H1 (cell line): Measurements from ENCODE around the gene RBM10. TPM values are rescaled to one million over a fixed set of nuclear protein-coding genes. Genes with fewer than 3 reads are reported as not detected.

Experiments used
- CTCF ChIA-PET: fragments of 300-600 bp; sonication (Branson Sonifier 250); formaldehyde crosslinking; loops from one replicate; lab custom pipeline; 2021; ENCODE audit not compliant: partially characterized antibody; lab: Charles Lee
- POLR2A ChIA-PET: fragments of 300-600 bp; sonication (Branson Sonifier 250); formaldehyde crosslinking; loops from one replicate; lab custom pipeline; 2021; ENCODE audit warnings: inconsistent platforms; ENCODE audit not compliant: partially characterized antibody; lab: Charles Lee
- DNase-seq, 2 experiments: peaks; one replicate each; pipeline versions ENCODE4 v3.0.0 to v3.0.0-alpha.2; 2010 to 2022; ENCODE audit warnings: low spot score in 2 of 2, low read depth in 1 of 2, mixed read lengths in 1 of 2
- FAIRE-seq: peaks from 2 replicates; lab custom pipeline; 2011; peaks lifted over from hg19 to GRCh38; lab: Jason Lieb, UNC
- H2AFZ ChIP-seq: 2 replicates; pipeline ENCODE4 v1.8.1; 2012; ENCODE audit warnings: low read length, inconsistent platforms
- H2AK5ac ChIP-seq: 2 replicates; pipeline ENCODE4 v1.6.1; 2013; ENCODE audit warnings: low read depth, low read length
- H2BK120ac ChIP-seq: replicated peaks from 2 replicates; pipeline ENCODE3; 2013; ENCODE audit warnings: low read depth, low read length, inconsistent platforms
- H2BK12ac ChIP-seq: 2 replicates; pipeline ENCODE4 v1.6.1; 2013; ENCODE audit warnings: low read depth, low read length
- H2BK15ac ChIP-seq: 2 replicates; pipeline ENCODE4 v1.6.1; 2013; ENCODE audit warnings: low read length
- H2BK20ac ChIP-seq: 2 replicates; pipeline ENCODE4 v1.6.1; 2013; ENCODE audit warnings: low read length
- H2BK5ac ChIP-seq: 2 replicates; pipeline ENCODE4 v1.6.1; 2013; ENCODE audit warnings: low read depth, low read length
- H3K14ac ChIP-seq: 2 replicates; pipeline ENCODE4 v1.6.1; 2013; ENCODE audit warnings: inconsistent platforms; ENCODE audit not compliant: insufficient read length
- H3K18ac ChIP-seq: 2 replicates; pipeline ENCODE4 v1.6.1; 2013; ENCODE audit warnings: low read length; ENCODE audit errors: extremely low read depth
- H3K23ac ChIP-seq: 2 replicates; pipeline ENCODE4 v1.6.1; 2013; ENCODE audit warnings: inconsistent platforms; ENCODE audit not compliant: insufficient read length
- H3K23me2 ChIP-seq: 2 replicates; pipeline ENCODE4 v1.6.1; 2013; ENCODE audit warnings: low read depth, low read length
- H3K27ac ChIP-seq: 2 replicates; pipeline ENCODE4 v1.6.1; 2011; ENCODE audit warnings: low read depth, low read length, inconsistent platforms
- H3K27me3 ChIP-seq, 4 experiments: replicated peaks in 1 of 4; 1 replicate in 1 of 4; 2 replicates in 3 of 4; pipeline versions ENCODE4 v1.6.1 to v1.8.1; 2011 to 2013; ENCODE audit warnings: low read length in 3 of 4, mild to moderate bottlenecking in 3 of 4, inconsistent platforms in 2 of 4, mixed read lengths in 2 of 4, moderate library complexity in 1 of 4; ENCODE audit not compliant: control insufficient read depth in 3 of 4, insufficient read depth in 3 of 4; ENCODE audit errors: extremely low read depth in 1 of 4
- H3K36me3 ChIP-seq, 4 experiments: 2 replicates each; pipeline versions ENCODE4 v1.6.1 to v1.8.1; 2011 to 2013; ENCODE audit warnings: mild to moderate bottlenecking in 4 of 4, low read length in 3 of 4, moderate library complexity in 2 of 4, control low read depth in 1 of 4, inconsistent platforms in 1 of 4; ENCODE audit not compliant: insufficient read depth in 4 of 4, control insufficient read depth in 2 of 4
- H3K4ac ChIP-seq: replicated peaks from 2 replicates; pipeline ENCODE3; 2013; ENCODE audit warnings: low read length, low read depth, mixed read lengths, inconsistent platforms; ENCODE audit not compliant: insufficient read length
- H3K4me1 ChIP-seq, 4 experiments: replicated peaks in 1 of 4; 1 replicate in 1 of 4; 2 replicates in 3 of 4; pipeline versions ENCODE4 v1.6.1 to v1.8.1; 2011 to 2013; ENCODE audit warnings: low read length in 3 of 4, inconsistent platforms in 2 of 4, mixed read lengths in 1 of 4; ENCODE audit not compliant: insufficient read depth in 4 of 4, control insufficient read depth in 3 of 4
- H3K4me2 ChIP-seq, 2 experiments: 2 replicates each; pipeline versions ENCODE4 v1.6.1 to v1.8.1; 2011 to 2013; ENCODE audit warnings: low read depth in 2 of 2, low read length in 2 of 2, control low read depth in 1 of 2, inconsistent platforms in 1 of 2, mild to moderate bottlenecking in 1 of 2; ENCODE audit not compliant: insufficient read depth in 1 of 2
- H3K4me3 ChIP-seq, 4 experiments: fragments of 200-600, 300-600 bp in 1 of 4; sonication (generic), shearing (Covaris generic), sonication (Bioruptor Twin) in 1 of 4; 2 replicates each; pipeline versions ENCODE4 v1.5.1 to v1.8.1; 2011 to 2016; ENCODE audit warnings: low read length in 4 of 4, low read depth in 3 of 4, control low read depth in 2 of 4, inconsistent platforms in 2 of 4, mild to moderate bottlenecking in 2 of 4, mixed read lengths in 1 of 4, moderate library complexity in 1 of 4; ENCODE audit not compliant: insufficient read depth in 2 of 4; ENCODE audit errors: extremely low read depth in 1 of 4
- H3K56ac ChIP-seq: replicated peaks from 2 replicates; pipeline ENCODE3; 2013; ENCODE audit warnings: low read depth, mild to moderate bottlenecking, mixed read lengths, low read length, inconsistent platforms; ENCODE audit not compliant: insufficient read length
- H3K79me1 ChIP-seq: 2 replicates; pipeline ENCODE4 v1.6.1; 2013; ENCODE audit warnings: low read depth, low read length, control low read depth
- H3K79me2 ChIP-seq, 2 experiments: 2 replicates each; pipeline versions ENCODE4 v1.6.1 to v1.8.1; 2012 to 2013; ENCODE audit warnings: low read length in 2 of 2, mild to moderate bottlenecking in 2 of 2, inconsistent platforms in 1 of 2; ENCODE audit not compliant: insufficient read depth in 2 of 2, control insufficient read depth in 1 of 2
- H3K9ac ChIP-seq, 4 experiments: replicated peaks in 1 of 4; 1 replicate in 1 of 4; 2 replicates in 3 of 4; pipeline versions ENCODE4 v1.6.1 to v1.8.1; 2011 to 2013; ENCODE audit warnings: low read depth in 3 of 4, low read length in 3 of 4, control low read depth in 2 of 4, mild to moderate bottlenecking in 2 of 4, moderate library complexity in 2 of 4, inconsistent platforms in 1 of 4; ENCODE audit errors: extremely low read depth in 1 of 4
- H3K9me3 ChIP-seq, 2 experiments: 2 replicates each; pipeline versions ENCODE4 v1.6.1 to v1.8.1; 2012 to 2013; ENCODE audit warnings: mild to moderate bottlenecking in 2 of 2, moderate library complexity in 2 of 2, control low read depth in 1 of 2, inconsistent platforms in 1 of 2, low read depth in 1 of 2, low read length in 1 of 2, mixed read lengths in 1 of 2; ENCODE audit not compliant: insufficient read depth in 2 of 2
- H4K20me1 ChIP-seq, 2 experiments: replicated peaks in 1 of 2; 2 replicates each; pipeline versions ENCODE3 to v1.8.1; 2011 to 2013; ENCODE audit warnings: inconsistent platforms in 2 of 2, low read length in 2 of 2, mild to moderate bottlenecking in 1 of 2; ENCODE audit not compliant: insufficient read depth in 2 of 2, control insufficient read depth in 1 of 2
- H4K5ac ChIP-seq: 2 replicates; pipeline ENCODE4 v1.6.1; 2013; ENCODE audit warnings: low read length, low read depth, mixed read lengths, inconsistent platforms; ENCODE audit not compliant: insufficient read length
- H4K8ac ChIP-seq: 2 replicates; pipeline ENCODE4 v1.8.0; 2013; ENCODE audit warnings: mild to moderate bottlenecking, moderate library complexity, low read length, inconsistent platforms; ENCODE audit not compliant: insufficient read depth; ENCODE audit errors: extremely low read depth
- H4K91ac ChIP-seq: replicated peaks from 2 replicates; pipeline ENCODE3; 2013; ENCODE audit warnings: low read length, mixed read lengths, inconsistent platforms; ENCODE audit not compliant: insufficient read length
- EZH2 ChIP-seq: fragments of 200-600 bp; sonication (generic); IDR thresholded peaks from 2 replicates; pipeline ENCODE4 v1.7.1; 2012; ENCODE audit warnings: low read depth, mild to moderate bottlenecking, moderate library complexity, low read length, inconsistent platforms; ENCODE audit not compliant: severe bottlenecking
- FOSL1 ChIP-seq: IDR thresholded peaks from 2 replicates; pipeline ENCODE4 v1.6.1; 2011; ENCODE audit warnings: mild to moderate bottlenecking, low read depth, low read length, moderate library complexity; ENCODE audit not compliant: insufficient read depth
- POU5F1 ChIP-seq: IDR thresholded peaks from 2 replicates; pipeline ENCODE4 v1.6.1; 2011; ENCODE audit warnings: low read depth, mild to moderate bottlenecking, low read length, moderate library complexity
- RNF2 ChIP-seq: fragments of 200-900, 300-1000 bp; sonication (generic); IDR thresholded peaks from 2 replicates; pipeline ENCODE4 v1.7.1; 2016; ENCODE audit warnings: borderline replicate concordance, low read depth, mild to moderate bottlenecking, antibody characterized with exemption, low read length; ENCODE audit not compliant: poor library complexity, severe bottlenecking; ENCODE audit errors: missing control alignments
- SP4 ChIP-seq: IDR thresholded peaks from 2 replicates; pipeline ENCODE4 v1.6.1; 2012; ENCODE audit warnings: low read length, inconsistent platforms
- WGBS, 2 experiments: shearing (Covaris generic) in 1 of 2; methylation state at CpG; one replicate each; pipeline versions ENCODE4 v1.1.6 to v1.1.7; 2013 to 2015; ENCODE audit warnings: low lambda C conversion rate in 2 of 2, mixed read lengths in 2 of 2, inconsistent platforms in 1 of 2, low coverage in 1 of 2, missing lambda C conversion rate in 1 of 2; ENCODE audit not compliant: insufficient replicate concordance in 2 of 2, insufficient coverage in 1 of 2, insufficient read length in 1 of 2; ENCODE audit errors: extremely low coverage in 1 of 2, missing lambda C conversion rate in 1 of 2; 5-methylcytosine and 5-hydroxymethylcytosine counted together
- polyA plus RNA-seq, 7 experiments: library from polyadenylated mRNA; depleted of rRNA in 3 of 7; stranded (reverse) in 5 of 7; unstranded in 2 of 7; fragments of >200 nt in 5 of 7; fragments of 200-250 nt in 2 of 7; gene quantifications; 1 replicate in 5 of 7; 2 replicates in 1 of 7; 4 replicates in 1 of 7; pipeline versions ENCODE4 v1.2.1 to v1.2.3, GENCODE V29; 2011 to 2013; ENCODE audit warnings: missing spikeins in 2 of 7, mixed read lengths in 2 of 7
- total RNA-seq: library from RNA; stranded (reverse); fragmentation: NEBNext Ultra II Directional; extraction: Animal tissue kit (Norgen Biotek cat#: 25700); gene quantifications from 2 replicates; pipeline ENCODE4 v1.2.1, GENCODE V29; 2021

The RBM10 gene
- total and polyA plus RNA-seq, 2 of the 8 experiments (the other 6 are each of a cell fraction or from before 2014, with no cell fraction given) = 35.7 to 64.0 TPM

DNA sequence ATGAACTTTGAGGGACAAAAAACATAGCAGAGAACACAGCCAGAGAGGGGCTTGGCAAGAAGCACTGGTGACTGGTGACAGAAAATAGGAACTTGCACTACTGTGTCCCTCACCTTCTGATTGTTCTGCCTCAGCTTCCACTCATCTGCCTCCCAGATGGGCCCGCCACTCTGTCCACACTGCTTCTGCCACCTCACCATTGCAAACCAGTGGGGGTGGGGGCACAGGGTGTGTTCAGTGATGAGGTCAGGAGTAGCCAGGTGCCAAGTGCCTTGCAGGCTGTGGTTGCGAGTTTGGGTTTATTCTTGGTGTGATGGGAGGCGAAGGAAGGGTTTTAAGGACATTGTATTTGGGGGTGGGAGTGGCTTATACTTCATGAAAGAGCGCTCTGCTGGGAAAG, 39.5 kb downstream of the RBM10 start:
- H3K4ac ChIP-seq = no peak overlapping the region
- H3K18ac ChIP-seq = no peak overlapping the region
- no peak overlapping the region for H2AK5ac ChIP-seq
- H2BK5ac ChIP-seq = no peak overlapping the region
- CTCF ChIA-PET = no interaction called here
- 77% methylated on average over 3 of the region's 4 CpGs; no CpG with 5 or more reads in 1 of the 2 experiments for WGBS, 2 experiments
- H4K91ac ChIP-seq = no peak overlapping the region
- H3K9me3 ChIP-seq = no peaks in the 10 kb centered on the region
- H3K14ac ChIP-seq = no peak overlapping the region
- peaks cover 0 to 2% of the 10 kb centered on the region in 2 experiments for H4K20me1 ChIP-seq
- no peak overlapping the region for H2BK15ac ChIP-seq
- no peak overlapping the region for H2BK12ac ChIP-seq
- no peak overlapping the region for H4K5ac ChIP-seq
- no peak overlapping the region for H3K4me3 ChIP-seq
- no peak overlapping the region for H3K27ac ChIP-seq
- H4K8ac ChIP-seq = no peak overlapping the region
- no peak overlapping the region for H2AFZ ChIP-seq
- no peak overlapping the region for H3K9ac ChIP-seq
- peaks cover 0 to 2% (median 0%) of the 10 kb centered on the region in 4 experiments; a peak in 1 of 7 replicates for H3K4me1 ChIP-seq
- POLR2A ChIA-PET = interaction anchor here (0.8 kb wide), 1 partner anchor 56 kb away, joined by 3 read pairs; no protein-coding TSS in a partner anchor
- H3K23me2 ChIP-seq = no peaks in the 10 kb centered on the region
- no peak overlapping the region for H3K4me2 ChIP-seq
- H2BK120ac ChIP-seq = no peak overlapping the region
- no peak for DNase-seq
- no peak for TF ChIP-seq SP4
- no peak for TF ChIP-seq POU5F1
- TF ChIP-seq EZH2 = no peak
- TF ChIP-seq RNF2 = no peak
- TF ChIP-seq FOSL1 = no peak
- FAIRE-seq = no peak
- no peak overlapping the region for H3K23ac ChIP-seq
- no peak overlapping the region for H3K56ac ChIP-seq
- H2BK20ac ChIP-seq = no peak overlapping the region
- no peaks in the 10 kb centered on the region for H3K79me2 ChIP-seq
- no peaks in the 10 kb centered on the region for H3K27me3 ChIP-seq
- H3K79me1 ChIP-seq = no peaks in the 10 kb centered on the region
- peaks cover 2 to 36% (median 18%) of the 10 kb centered on the region in 4 experiments; a peak in 6 of 8 replicates for H3K36me3 ChIP-seq
